Lung (tissue), 12 donors: ENCODE measurements around the gene SLC35E2B. TPM values are rescaled to one million over a fixed set of nuclear protein-coding genes. Genes with fewer than 3 reads are reported as not detected.

ENCODE experiments used
- ATAC-seq: fragments of 200-7000 bp; cut with Tn5 transposase; one replicate; pipeline ENCODE4 v1.9.1; 2020; ENCODE audit warnings: moderate number of reproducible peaks; ENCODE audit not compliant: insufficient read depth, low FRiP score
- DNase-seq, 3 donors: peaks; one replicate each; pipeline ENCODE4 v3.0.0-alpha.2; 2013 to 2017
- H3K27ac ChIP-seq, 2 donors: one replicate each; pipeline ENCODE4 v1.5.1; 2013; ENCODE audit warnings: mild to moderate bottlenecking in 2 of 2, moderate library complexity in 2 of 2, control low read depth in 1 of 2, inconsistent platforms in 1 of 2, low read depth in 1 of 2, low read length in 1 of 2
- H3K27me3 ChIP-seq, 3 donors: one replicate each; pipeline ENCODE4 v1.5.1; 2013; ENCODE audit warnings: low read length in 2 of 3; ENCODE audit not compliant: control insufficient read depth in 3 of 3, insufficient read depth in 3 of 3
- H3K36me3 ChIP-seq, 4 donors: one replicate each; pipeline ENCODE4 v1.5.1; 2013; ENCODE audit warnings: low read length in 4 of 4, mild to moderate bottlenecking in 1 of 4, moderate library complexity in 1 of 4; ENCODE audit not compliant: control insufficient read depth in 4 of 4, insufficient read depth in 4 of 4
- H3K4me1 ChIP-seq, 5 donors: one replicate each; pipeline ENCODE4 v1.5.1; 2013; ENCODE audit warnings: low read length in 5 of 5, mild to moderate bottlenecking in 2 of 5, moderate library complexity in 1 of 5; ENCODE audit not compliant: control insufficient read depth in 5 of 5, insufficient read depth in 5 of 5
- H3K4me3 ChIP-seq: one replicate; pipeline ENCODE4 v1.5.1; 2013; ENCODE audit warnings: mild to moderate bottlenecking, control low read depth, moderate library complexity
- H3K9ac ChIP-seq, 2 donors: one replicate each; pipeline ENCODE4 v1.5.1; 2013; ENCODE audit warnings: low read length in 2 of 2, control low read depth in 1 of 2; ENCODE audit not compliant: insufficient read depth in 1 of 2
- H3K9me3 ChIP-seq, 4 donors: one replicate each; pipeline ENCODE4 v1.5.1; 2013; ENCODE audit warnings: low read length in 3 of 4, mild to moderate bottlenecking in 1 of 4, moderate library complexity in 1 of 4; ENCODE audit not compliant: control insufficient read depth in 4 of 4, insufficient read depth in 3 of 4
- WGBS, 2 donors: extraction: QIAGEN DNeasy Blood & Tissue Kit; methylation state at CpG; one replicate each; pipeline ENCODE4 v1.1.7; 2013; 5-methylcytosine and 5-hydroxymethylcytosine counted together
- polyA plus RNA-seq, 2 donors: library from polyadenylated mRNA; stranded (reverse); fragments of 200-250 nt; gene quantifications; one replicate each; pipeline ENCODE4 v1.2.1, GENCODE V29; 2013
- total RNA-seq, 2 donors: library from RNA; depleted of rRNA in 1 of 2; stranded (reverse); fragments of >200 nt in 1 of 2; gene quantifications; one replicate each; pipeline ENCODE4 v1.2.1, GENCODE V29; 2014 to 2021
- TF ChIP-seq, protein P1 (sequence below): IDR thresholded peaks from 2 replicates; pipeline ENCODE4 v1.5.1; 2012; ENCODE audit warnings: mild to moderate bottlenecking; ENCODE audit errors: control extremely low read depth, extremely low read depth
- donor health status: control.
- donor health status: control.
- donor health status: Bipolar disorder and iron deficiency.
- donor health status: healthy.
- donor health status: DM: yes; HTN: yes; CAD: no.

The SLC35E2B gene
- total and polyA plus RNA-seq, 4 donors, result 19.1 to 45.9 (median 30.9) TPM

DNA sequence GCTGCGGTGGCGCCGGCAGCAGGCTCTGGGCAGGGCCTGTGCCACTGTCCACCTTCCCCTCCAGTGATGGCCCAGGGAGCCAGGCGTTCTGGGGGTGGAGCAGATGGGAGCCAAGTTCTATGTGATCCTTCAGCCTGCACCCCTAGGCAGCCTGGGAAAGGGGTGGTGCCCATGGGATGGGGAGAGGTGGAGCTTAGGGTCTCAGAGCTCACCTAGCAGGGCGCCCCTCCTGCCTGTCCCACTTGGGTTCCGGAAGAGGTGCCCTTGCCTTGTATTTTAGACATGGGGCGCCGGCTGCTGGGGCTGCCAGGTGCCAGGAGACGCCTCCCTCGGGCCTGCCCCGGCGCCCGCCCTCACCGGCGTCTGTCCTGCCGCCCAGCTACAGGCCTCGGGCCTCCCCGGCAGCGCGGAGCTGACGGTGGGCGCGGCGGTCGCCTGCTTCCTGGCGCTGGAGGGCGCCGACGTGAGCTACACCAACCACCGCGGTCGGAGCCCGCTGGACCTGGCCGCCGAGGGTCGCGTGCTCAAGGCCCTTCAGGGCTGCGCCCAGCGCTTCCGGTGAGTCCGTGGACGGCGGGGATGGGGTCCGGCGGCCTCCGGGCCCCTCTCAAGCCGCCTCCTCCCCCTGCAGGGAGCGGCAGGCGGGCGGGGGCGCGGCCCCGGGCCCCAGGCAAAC lies 63.7 kb downstream of the SLC35E2B start:
- ATAC-seq (no peak), DNase-seq (no peak)
- H3K9me3 ChIP-seq, result peaks cover 0 to 4% (median 0%) of the 10 kb centered on the region in 4 donors
- WGBS, 2 donors, result 32 to 62% methylated on average over 38 to 53 of the region's 53 CpGs
- H3K4me3 ChIP-seq, result no peak overlapping the region
- H3K36me3 ChIP-seq, result peaks cover 0 to 19% (median 8%) of the 10 kb centered on the region in 4 donors
- TF ChIP-seq, protein P1, sequence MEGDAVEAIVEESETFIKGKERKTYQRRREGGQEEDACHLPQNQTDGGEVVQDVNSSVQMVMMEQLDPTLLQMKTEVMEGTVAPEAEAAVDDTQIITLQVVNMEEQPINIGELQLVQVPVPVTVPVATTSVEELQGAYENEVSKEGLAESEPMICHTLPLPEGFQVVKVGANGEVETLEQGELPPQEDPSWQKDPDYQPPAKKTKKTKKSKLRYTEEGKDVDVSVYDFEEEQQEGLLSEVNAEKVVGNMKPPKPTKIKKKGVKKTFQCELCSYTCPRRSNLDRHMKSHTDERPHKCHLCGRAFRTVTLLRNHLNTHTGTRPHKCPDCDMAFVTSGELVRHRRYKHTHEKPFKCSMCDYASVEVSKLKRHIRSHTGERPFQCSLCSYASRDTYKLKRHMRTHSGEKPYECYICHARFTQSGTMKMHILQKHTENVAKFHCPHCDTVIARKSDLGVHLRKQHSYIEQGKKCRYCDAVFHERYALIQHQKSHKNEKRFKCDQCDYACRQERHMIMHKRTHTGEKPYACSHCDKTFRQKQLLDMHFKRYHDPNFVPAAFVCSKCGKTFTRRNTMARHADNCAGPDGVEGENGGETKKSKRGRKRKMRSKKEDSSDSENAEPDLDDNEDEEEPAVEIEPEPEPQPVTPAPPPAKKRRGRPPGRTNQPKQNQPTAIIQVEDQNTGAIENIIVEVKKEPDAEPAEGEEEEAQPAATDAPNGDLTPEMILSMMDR, result no peak
- H3K27ac ChIP-seq, result no peak overlapping the region
- peaks cover 0 to 5% (median 0%) of the 10 kb centered on the region in 3 donors for H3K27me3 ChIP-seq
- H3K9ac ChIP-seq, result no peak overlapping the region
- H3K4me1 ChIP-seq, result peaks cover 0 to 9% (median 0%) of the 10 kb centered on the region in 5 donors

DNA sequence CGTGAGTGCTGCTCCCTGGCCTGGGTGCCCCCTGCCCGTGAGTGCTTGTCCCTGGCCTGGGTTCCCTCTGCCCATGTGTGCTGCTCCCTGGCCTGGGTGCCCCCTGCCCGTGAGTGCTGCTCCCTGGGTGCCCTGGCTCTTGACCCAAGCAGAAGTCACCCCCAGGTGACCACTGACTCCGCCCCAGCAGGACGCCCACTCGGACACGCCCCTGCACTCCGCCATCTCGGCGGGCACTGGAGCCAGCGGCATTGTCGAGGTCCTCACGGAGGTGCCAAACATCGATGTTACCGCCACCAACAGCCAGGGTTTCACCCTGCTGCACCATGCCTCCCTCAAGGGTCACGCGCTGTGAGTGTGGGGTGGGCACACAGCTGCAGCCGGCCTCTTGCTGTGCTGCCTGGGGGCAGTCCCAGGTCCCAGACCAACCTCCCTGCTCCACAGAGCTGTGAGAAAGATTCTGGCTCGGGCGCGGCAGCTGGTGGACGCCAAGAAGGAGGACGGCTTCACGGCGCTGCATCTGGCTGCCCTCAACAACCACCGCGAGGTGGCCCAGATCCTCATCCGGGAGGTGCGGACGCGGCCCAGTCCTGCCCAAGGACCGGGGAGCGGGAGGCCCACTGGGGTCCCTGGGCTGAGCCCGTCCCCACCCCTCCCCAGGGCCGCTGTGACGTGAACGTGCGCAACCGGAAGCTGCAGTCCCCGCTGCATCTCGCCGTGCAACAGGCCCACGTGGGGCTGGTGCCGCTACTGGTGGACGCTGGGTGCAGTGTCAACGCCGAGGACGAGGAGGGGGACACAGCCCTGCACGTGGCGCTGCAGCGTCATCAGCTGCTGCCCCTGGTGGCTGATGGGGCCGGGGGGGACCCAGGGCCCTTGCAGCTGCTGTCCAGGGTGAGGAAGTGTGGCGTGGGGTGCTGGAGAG lies 64.5 kb downstream of the SLC35E2B start:
- DNase-seq (no peak), ATAC-seq (no peak)
- H3K9me3 ChIP-seq, result peaks cover 0 to 4% (median 0%) of the 10 kb centered on the region in 4 donors
- no peak overlapping the region for H3K4me3 ChIP-seq
- 95 to 96% methylated on average over 53 of the region's 53 CpGs for WGBS, 2 donors
- H3K4me1 ChIP-seq, result peaks cover 0 to 9% (median 0%) of the 10 kb centered on the region in 5 donors
- TF ChIP-seq, protein P1, result no peak
- no peak overlapping the region for H3K27ac ChIP-seq
- no peak overlapping the region for H3K9ac ChIP-seq
- peaks cover 0 to 5% (median 0%) of the 10 kb centered on the region in 3 donors for H3K27me3 ChIP-seq
- peaks cover 0 to 21% (median 9%) of the 10 kb centered on the region in 4 donors for H3K36me3 ChIP-seq

DNA sequence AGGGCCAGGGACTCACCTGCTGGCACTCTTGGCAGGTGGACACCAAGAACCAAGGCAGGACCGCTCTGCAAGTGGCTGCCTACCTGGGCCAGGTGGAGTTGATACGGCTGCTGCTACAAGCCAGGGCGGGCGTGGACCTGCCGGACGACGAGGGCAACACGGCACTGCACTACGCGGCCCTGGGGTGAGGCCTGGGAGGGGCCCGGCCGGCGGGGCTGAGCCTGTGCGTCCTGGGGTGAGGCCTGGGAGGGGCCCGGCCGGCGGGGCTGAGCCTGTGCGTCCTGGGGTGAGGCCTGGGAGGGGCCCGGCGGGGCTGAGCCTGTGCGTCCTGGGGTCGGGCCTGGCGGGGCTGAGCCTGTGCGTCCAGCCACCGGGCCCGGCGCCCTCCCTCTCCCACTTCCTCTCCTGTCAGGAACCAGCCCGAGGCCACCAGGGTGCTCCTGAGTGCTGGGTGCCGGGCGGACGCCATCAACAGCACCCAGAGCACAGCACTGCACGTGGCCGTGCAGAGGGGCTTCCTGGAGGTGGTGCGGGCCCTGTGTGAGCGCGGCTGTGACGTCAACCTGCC lies 65.2 kb downstream of the SLC35E2B start:
- 82 to 95% methylated on average over 21 to 37 of the region's 37 CpGs for WGBS, 2 donors
- Histone ChIP-seq H3K4me3 (no peak overlapping the region), H3K9ac (no peak overlapping the region), H3K27ac (no peak overlapping the region), H3K27me3 (peaks cover 0 to 5% (median 0%) of the 10 kb centered on the region in 3 donors), H3K4me1 (peaks cover 0 to 9% (median 0%) of the 10 kb centered on the region in 5 donors), H3K9me3 (peaks cover 0 to 4% (median 0%) of the 10 kb centered on the region in 4 donors), H3K36me3 (peaks cover 0 to 21% (median 9%) of the 10 kb centered on the region in 4 donors)
- ATAC-seq, result no peak
- TF ChIP-seq, protein P1, result no peak
- DNase-seq, result no peak
